ENCODE measurements around the gene USP44.
A peak's percentile ranks its signal among the peaks of the same experiment; 100 is the strongest.
"Not testable (repeated sequence)": the region's sequence is repeated elsewhere in the genome, so short reads cannot be mapped to it uniquely, and the experiment has no call there.

The USP44 gene

GRCh38 chr12:95551305-95551704 is at the start of gene USP44:
TSS of gene USP44 (minus strand) at chr12:95551476. CDS start at chr12:95534256, 17,220 bp downstream.
- no peak for DNase-seq

GRCh38 chr12:95600567-95600966 is 49.3 kb upstream of the USP44 start:
- no peak for DNase-seq

GRCh38 chr12:95599880-95600279 is 48.6 kb upstream of the USP44 start:
- no peak for DNase-seq

- DNase-seq = no peak
Observed at GRCh38 chr12:95594136-95594535, 42.9 kb upstream of the USP44 start.

- DNase-seq = no peak
Observed at GRCh38 chr12:95593266-95593871, 42.1 kb upstream of the USP44 start.

- no peak for DNase-seq
Observed at GRCh38 chr12:95591731-95592130, 40.5 kb upstream of the USP44 start.

- DNase-seq = no peak
Observed at GRCh38 chr12:95590775-95591174, 39.5 kb upstream of the USP44 start.

- DNase-seq = no peak
Observed at GRCh38 chr12:95583933-95584332, 32.7 kb upstream of the USP44 start.

GRCh38 chr12:95582230-95583058 is 31.2 kb upstream of the USP44 start:
- DNase-seq = peak; percentile 49

GRCh38 chr12:95577820-95578219 is 26.5 kb upstream of the USP44 start:
- DNase-seq = no peak

GRCh38 chr12:95574799-95575452 is 23.6 kb upstream of the USP44 start:
- DNase-seq = no peak

GRCh38 chr12:95573951-95574576 is 22.8 kb upstream of the USP44 start:
- no peak for DNase-seq

GRCh38 chr12:95571369-95571768 is 20.1 kb upstream of the USP44 start:
- DNase-seq = no peak

GRCh38 chr12:95568045-95568444 is 16.8 kb upstream of the USP44 start:
- DNase-seq = not testable (repeated sequence)

- no peak for DNase-seq
Observed at GRCh38 chr12:95557625-95558024, 6.3 kb upstream of the USP44 start.

- DNase-seq = no peak
Observed at GRCh38 chr12:95554532-95555071, 3.3 kb upstream of the USP44 start.

- DNase-seq = no peak
Observed at GRCh38 chr12:95553197-95553943, 2.1 kb upstream of the USP44 start.

- no peak for DNase-seq
Observed at GRCh38 chr12:95551913-95552516, 739 bp upstream of the USP44 start.

- DNase-seq = no peak
Observed at GRCh38 chr12:95549392-95550084, 1.7 kb downstream of the USP44 start.

- DNase-seq = no peak
Observed at GRCh38 chr12:95548539-95549391, 2.5 kb downstream of the USP44 start.

Data from NCI-H1417 treated with DMSO at 0.1 percent for 48 hours (cell line).